ENCODE measurements around the gene BCAR1. TPM values are rescaled to one million over a fixed set of nuclear protein-coding genes. Genes with fewer than 3 reads are reported as not detected.

The BCAR1 gene
- total and polyA plus RNA-seq, 10 of the 15 experiments (the other 5 are each of a cell fraction or from before 2014, with no cell fraction given): 0.13 to 14.1 (median 2.8) TPM; not detected in 1

- ChIA-PET CTCF (no interaction called here), RAD21 (ENCODE audit: unreplicated experiment) (no interaction called here)
- H3K27me3 ChIP-seq (replicated peaks in 1 of 2; ENCODE audit: control insufficient read depth in 2 of 2, insufficient read depth in 2 of 2, low read length in 1 of 2): no peaks in the 10 kb centered on the region; a peak in 1 of 4 replicates
Observed at GRCh38 chr16:75260851-75261589, 9.6 kb upstream of the BCAR1 start.

GRCh38 chr16:75258807-75259141 lies 7.3 kb upstream of the BCAR1 start:
- in situ Hi-C loops (cut with MboI): no loop called here
- no TSS peak for BruUV-seq (replicated peaks)
- H2AFZ ChIP-seq (ENCODE audit: control insufficient read depth, low read depth, low read length): no peak overlapping the region
- ChIA-PET POLR2A (no interaction called here), RAD21 (ENCODE audit: unreplicated experiment) (interaction anchor here (1.1 kb wide), 1 partner anchor 8 kb away, joined by 3 read pairs; no protein-coding TSS in a partner anchor), SMC1A (ENCODE audit: uncharacterized antibody, unreplicated experiment) (no interaction called here), CTCF (no interaction called here)
- no peak overlapping the region for H3K27ac ChIP-seq (ENCODE audit: control insufficient read depth, insufficient read depth)
- no peaks in the 10 kb centered on the region for H3K79me2 ChIP-seq (ENCODE audit: control insufficient read depth, insufficient read depth, low read length)
- H3K4me3 ChIP-seq: no peak overlapping the region
- 0 out of 2 replicates have a peak, but pooled peaks cover 4% of the 10 kb centered on the region for H4K20me1 ChIP-seq (ENCODE audit: control insufficient read depth, insufficient read depth)
- DNase-seq (ENCODE audit: low read depth, low spot score): no peak
- intact Hi-C loops (cut with micrococcal nuclease; ENCODE audit: unreplicated experiment): no loop called here
- TF ChIP-seq JUNB (IDR thresholded peaks at IDR 0.05) (no peak), FOXK2 (IDR thresholded peaks at IDR 0.05) (no peak), TCF12 (IDR thresholded peaks at IDR 0.05; ENCODE audit: low read depth, low read length) (no peak), MTA3 (IDR thresholded peaks at IDR 0.05; ENCODE audit: borderline replicate concordance, low read length) (no peak), CEBPZ (IDR thresholded peaks at IDR 0.05; ENCODE audit: low read depth, low read length) (no peak), CTCF (IDR thresholded peaks at IDR 0.05 in 2 of 3, conservative IDR thresholded peaks at IDR 0.05 in 1 of 3; ENCODE audit: control insufficient read depth in 2 of 3, extremely low read depth in 1 of 3, insufficient read depth in 1 of 3, low read depth in 3 of 3, low read length in 3 of 3) (no peak), POLR2AphosphoS5 (IDR thresholded peaks at IDR 0.05; ENCODE audit: low read length) (no peak), ZBED1 (IDR thresholded peaks at IDR 0.05; ENCODE audit: borderline replicate concordance) (no peak)
- ATAC-seq: no peak
- H3K27me3 ChIP-seq (replicated peaks in 1 of 2; ENCODE audit: control insufficient read depth in 2 of 2, insufficient read depth in 2 of 2, low read length in 1 of 2): no peaks in the 10 kb centered on the region
- no peak overlapping the region for H3K9ac ChIP-seq (ENCODE audit: control insufficient read depth, insufficient read depth, low read length)
- H3K4me2 ChIP-seq (ENCODE audit: control insufficient read depth, insufficient read depth): no peak overlapping the region
- no peaks in the 10 kb centered on the region for H3K36me3 ChIP-seq (ENCODE audit: control insufficient read depth in 2 of 2, insufficient read depth in 2 of 2, low read length in 1 of 2)
- 83% methylated on average over 3 of the region's 6 CpGs for WGBS (ENCODE audit: insufficient coverage, insufficient replicate concordance, low lambda C conversion rate, missing lambda C conversion rate)
- H3K9me3 ChIP-seq (replicated peaks; ENCODE audit: control insufficient read depth, insufficient read depth, low read length): no peaks in the 10 kb centered on the region
- FAIRE-seq: no peak
- peaks cover 6% of the 10 kb centered on the region; the same call in 1 of the 2 replicates for H3K4me1 ChIP-seq (ENCODE audit: control insufficient read depth, insufficient read depth, low read length)

More at GRCh38 chr16:75260851-75261589, 9.6 kb upstream of the BCAR1 start:
- POLR2A ChIA-PET: interaction anchor here (0.7 kb wide), 1 partner anchor 12 kb away, joined by 5 read pairs; no protein-coding TSS in a partner anchor
- no peak for FAIRE-seq
- no peaks in the 10 kb centered on the region for H3K36me3 ChIP-seq (ENCODE audit: control insufficient read depth in 2 of 2, insufficient read depth in 2 of 2, low read length in 1 of 2)
- no TSS peak for BruUV-seq (replicated peaks)
- 89% methylated on average over 10 of the region's 10 CpGs for WGBS (ENCODE audit: insufficient coverage, insufficient replicate concordance, low lambda C conversion rate, missing lambda C conversion rate)
- in situ Hi-C loops (cut with MboI): no loop called here
- SMC1A ChIA-PET (ENCODE audit: uncharacterized antibody, unreplicated experiment): no interaction called here
- no peak for TF ChIP-seq JUNB (IDR thresholded peaks at IDR 0.05)
- TF ChIP-seq IKZF2 (IDR thresholded peaks at IDR 0.05): no peak
- TF ChIP-seq NBN (IDR thresholded peaks at IDR 0.05): no peak
- no peak for TF ChIP-seq SUPT20H (IDR thresholded peaks at IDR 0.05; ENCODE audit: borderline replicate concordance, control insufficient read depth, low read depth, low read length)
- no peak for TF ChIP-seq ZNF622 (IDR thresholded peaks at IDR 0.05)
- H3K4me3 ChIP-seq: no peak overlapping the region
- H3K9ac ChIP-seq (ENCODE audit: control insufficient read depth, insufficient read depth, low read length): no peak overlapping the region
- peaks cover 9% of the 10 kb centered on the region for H3K79me2 ChIP-seq (ENCODE audit: control insufficient read depth, insufficient read depth, low read length)
- no peaks in the 10 kb centered on the region for H3K9me3 ChIP-seq (replicated peaks; ENCODE audit: control insufficient read depth, insufficient read depth, low read length)
- H3K4me2 ChIP-seq (ENCODE audit: control insufficient read depth, insufficient read depth): no peak overlapping the region
- H2AFZ ChIP-seq (ENCODE audit: control insufficient read depth, low read depth, low read length): no peak overlapping the region
- DNase-seq (ENCODE audit: low read depth, low spot score): no peak
- 0 out of 2 replicates have a peak, but pooled peaks cover 2% of the 10 kb centered on the region for H4K20me1 ChIP-seq (ENCODE audit: control insufficient read depth, insufficient read depth)
- peaks cover 10% of the 10 kb centered on the region for H3K4me1 ChIP-seq (ENCODE audit: control insufficient read depth, insufficient read depth, low read length)
- H3K27ac ChIP-seq (ENCODE audit: control insufficient read depth, insufficient read depth): no peak overlapping the region
- ATAC-seq: no peak
- intact Hi-C loops (cut with micrococcal nuclease; ENCODE audit: unreplicated experiment): no loop called here
